ENCODE results near the gene PRKCQ.

GRCh38 chr10:6494936-6495592 is 85.0 kb downstream of the PRKCQ start:
- TF ChIP-seq POLR2A (IDR thresholded peaks at IDR 0.05), result no peak
- no peak for TF ChIP-seq CTCF (IDR thresholded peaks at IDR 0.05)

Data from body of pancreas (tissue), 4 donors.